ENCODE data around the gene FCF1. TPM values are rescaled to one million over a fixed set of nuclear protein-coding genes. Genes with fewer than 3 reads are reported as not detected.

FCF1 gene
- polyA plus RNA-seq, 1 donor from 2014 or later: 39.8 TPM

- Histone ChIP-seq H3K4me2 (ENCODE audit: low read length) (no peak overlapping the region), H3K79me2 (replicated peaks; ENCODE audit: insufficient read depth, low read length) (peaks cover 29% of the 10 kb centered on the region), H3K27me3 (ENCODE audit: insufficient read depth, low read depth, low read length) (no peaks in the 10 kb centered on the region), H3K36me3 (ENCODE audit: insufficient read depth, low read length) (no peaks in the 10 kb centered on the region), H4K20me1 (ENCODE audit: insufficient read depth) (no peaks in the 10 kb centered on the region), H3K9me2 (ENCODE audit: insufficient read depth, low read length) (no peaks in the 10 kb centered on the region), H2AFZ (ENCODE audit: low read depth, low read length) (no peak overlapping the region), H3F3A (ENCODE audit: insufficient read depth, low read length, poor library complexity, severe bottlenecking) (no peaks in the 10 kb centered on the region), H3K4me3 (ENCODE audit: low read length) (no peak overlapping the region), H3K9me3 (ENCODE audit: low read length) (no peaks in the 10 kb centered on the region), H3K9ac (ENCODE audit: low read length) (no peak overlapping the region), H3K27ac (ENCODE audit: low read length) (no peak overlapping the region)
- no peak for TF ChIP-seq RAD21 (conservative IDR thresholded peaks at IDR 0.05)
- no peak for TF ChIP-seq SMC3 (conservative IDR thresholded peaks at IDR 0.05; ENCODE audit: poor library complexity)
- TF ChIP-seq REST (IDR thresholded peaks at IDR 0.05; ENCODE audit: borderline replicate concordance): no peak
- no peak for TF ChIP-seq MXI1 (conservative IDR thresholded peaks at IDR 0.05; ENCODE audit: poor library complexity, severe bottlenecking)
- no peak for TF ChIP-seq POLR2AphosphoS5 (IDR thresholded peaks at IDR 0.05)
- TF ChIP-seq CTCF (IDR thresholded peaks at IDR 0.05; ENCODE audit: poor library complexity, severe bottlenecking): no peak
- no peak for TF ChIP-seq TAF1 (IDR thresholded peaks at IDR 0.05; ENCODE audit: low read depth)
- TF ChIP-seq EZH2 (IDR thresholded peaks at IDR 0.05; ENCODE audit: borderline replicate concordance, insufficient read depth, low read length, poor library complexity, severe bottlenecking): no peak
- TF ChIP-seq EP300 (conservative IDR thresholded peaks at IDR 0.05; ENCODE audit: poor library complexity, severe bottlenecking): no peak
These were observed 9.9 kb upstream of the FCF1 start for GRCh38 chr14:74703043-74703442.

- Histone ChIP-seq H3K27me3 (ENCODE audit: insufficient read depth, low read depth, low read length) (no peaks in the 10 kb centered on the region), H3K79me2 (replicated peaks; ENCODE audit: insufficient read depth, low read length) (peaks cover 35% of the 10 kb centered on the region), H3K9ac (ENCODE audit: low read length) (no peak overlapping the region), H3K27ac (ENCODE audit: low read length) (no peak overlapping the region), H3K4me2 (ENCODE audit: low read length) (no peak overlapping the region), H4K20me1 (ENCODE audit: insufficient read depth) (no peaks in the 10 kb centered on the region), H3K4me3 (ENCODE audit: low read length) (no peak overlapping the region), H3K9me2 (ENCODE audit: insufficient read depth, low read length) (no peaks in the 10 kb centered on the region), H2AFZ (ENCODE audit: low read depth, low read length) (no peak overlapping the region), H3K9me3 (ENCODE audit: low read length) (no peaks in the 10 kb centered on the region), H3K36me3 (ENCODE audit: insufficient read depth, low read length) (no peaks in the 10 kb centered on the region), H3F3A (ENCODE audit: insufficient read depth, low read length, poor library complexity, severe bottlenecking) (no peaks in the 10 kb centered on the region)
- TF ChIP-seq MXI1 (conservative IDR thresholded peaks at IDR 0.05; ENCODE audit: poor library complexity, severe bottlenecking) (no peak), TAF1 (IDR thresholded peaks at IDR 0.05; ENCODE audit: low read depth) (no peak)
These were observed 8.3 kb upstream of the FCF1 start for GRCh38 chr14:74704656-74705055.

All from neural cell (in vitro differentiated cells).